GM12891 (cell line): ENCODE results near the gene KCTD21.

Experiments used
- PAX5 ChIP-seq: IDR thresholded peaks from 2 replicates; pipeline ENCODE4 v1.6.1; 2011; ENCODE audit warnings: low read length, moderate library complexity, mild to moderate bottlenecking; ENCODE audit not compliant: insufficient read depth, severe bottlenecking
- POLR2A ChIP-seq: IDR thresholded peaks from 2 replicates; pipeline ENCODE4 v1.6.1; 2011; ENCODE audit warnings: low read depth, low read length, control low read depth
- POLR2AphosphoS5 ChIP-seq: IDR thresholded peaks from 2 replicates; pipeline ENCODE4 v1.6.1; 2011; ENCODE audit warnings: low read depth, low read length, control low read depth
- POU2F2 ChIP-seq: IDR thresholded peaks from 2 replicates; pipeline ENCODE4 v1.6.1; 2011; ENCODE audit warnings: low read depth, mild to moderate bottlenecking, control low read depth, low read length, moderate library complexity
- SPI1 ChIP-seq: IDR thresholded peaks from 2 replicates; pipeline ENCODE4 v1.6.1; 2011; ENCODE audit warnings: low read depth, low read length, control low read depth
- TAF1 ChIP-seq: IDR thresholded peaks from 2 replicates; pipeline ENCODE4 v1.6.1; 2011; ENCODE audit warnings: low read depth, low read length, control low read depth

DNA sequence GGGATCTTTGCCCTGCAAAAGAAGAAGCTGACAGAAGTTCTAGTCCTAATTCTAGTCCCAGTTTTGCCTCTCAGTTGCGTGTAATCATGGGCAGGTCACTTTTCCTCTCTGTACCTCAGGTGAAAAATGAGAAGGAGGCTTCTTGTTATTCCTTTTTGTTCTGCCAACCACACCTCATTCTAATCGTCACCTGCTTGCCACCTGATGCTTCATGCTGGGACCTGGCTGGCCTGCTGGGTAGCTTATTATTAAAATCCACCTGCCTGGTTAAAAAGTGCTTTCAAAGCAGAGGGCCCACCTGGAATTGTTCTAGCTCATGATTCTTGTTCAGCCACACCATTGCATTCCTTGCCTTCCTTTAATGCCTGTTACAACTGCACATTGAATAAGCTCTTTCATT is 40.6 kb downstream of the KCTD21 start:
- no peak for TF ChIP-seq POLR2AphosphoS5
- no peak for TF ChIP-seq POLR2A
- no peak for TF ChIP-seq SPI1
- no peak for TF ChIP-seq TAF1
- TF ChIP-seq POU2F2 = no peak
- TF ChIP-seq PAX5 = no peak
